H1 (cell line): Measurements from ENCODE around the gene GNAT1. TPM values are rescaled to one million over a fixed set of nuclear protein-coding genes. Genes with fewer than 3 reads are reported as not detected.
A peak's percentile ranks its signal among the peaks of the same experiment; 100 is the strongest.

ENCODE experiments used
- CTCF ChIA-PET: fragments of 300-600 bp; sonication (Branson Sonifier 250); formaldehyde crosslinking; loops from one replicate; lab custom pipeline; 2021; ENCODE audit not compliant: partially characterized antibody; lab: Charles Lee
- POLR2A ChIA-PET: fragments of 300-600 bp; sonication (Branson Sonifier 250); formaldehyde crosslinking; loops from one replicate; lab custom pipeline; 2021; ENCODE audit warnings: inconsistent platforms; ENCODE audit not compliant: partially characterized antibody; lab: Charles Lee
- DNase-seq, 2 experiments: peaks; one replicate each; pipeline versions ENCODE4 v3.0.0 to v3.0.0-alpha.2; 2010 to 2022; ENCODE audit warnings: low spot score in 2 of 2, low read depth in 1 of 2, mixed read lengths in 1 of 2
- FAIRE-seq: peaks from 2 replicates; lab custom pipeline; 2011; peaks lifted over from hg19 to GRCh38; lab: Jason Lieb, UNC
- H2AFZ ChIP-seq: 2 replicates; pipeline ENCODE4 v1.8.1; 2012; ENCODE audit warnings: low read length, inconsistent platforms
- H2AK5ac ChIP-seq: 2 replicates; pipeline ENCODE4 v1.6.1; 2013; ENCODE audit warnings: low read depth, low read length
- H2BK120ac ChIP-seq: replicated peaks from 2 replicates; pipeline ENCODE3; 2013; ENCODE audit warnings: low read depth, low read length, inconsistent platforms
- H2BK12ac ChIP-seq: 2 replicates; pipeline ENCODE4 v1.6.1; 2013; ENCODE audit warnings: low read depth, low read length
- H2BK15ac ChIP-seq: 2 replicates; pipeline ENCODE4 v1.6.1; 2013; ENCODE audit warnings: low read length
- H2BK20ac ChIP-seq: 2 replicates; pipeline ENCODE4 v1.6.1; 2013; ENCODE audit warnings: low read length
- H2BK5ac ChIP-seq: 2 replicates; pipeline ENCODE4 v1.6.1; 2013; ENCODE audit warnings: low read depth, low read length
- H3K14ac ChIP-seq: 2 replicates; pipeline ENCODE4 v1.6.1; 2013; ENCODE audit warnings: inconsistent platforms; ENCODE audit not compliant: insufficient read length
- H3K18ac ChIP-seq: 2 replicates; pipeline ENCODE4 v1.6.1; 2013; ENCODE audit warnings: low read length; ENCODE audit errors: extremely low read depth
- H3K23ac ChIP-seq: 2 replicates; pipeline ENCODE4 v1.6.1; 2013; ENCODE audit warnings: inconsistent platforms; ENCODE audit not compliant: insufficient read length
- H3K23me2 ChIP-seq: 2 replicates; pipeline ENCODE4 v1.6.1; 2013; ENCODE audit warnings: low read depth, low read length
- H3K27ac ChIP-seq: 2 replicates; pipeline ENCODE4 v1.6.1; 2011; ENCODE audit warnings: low read depth, low read length, inconsistent platforms
- H3K27me3 ChIP-seq, 4 experiments: replicated peaks in 1 of 4; 1 replicate in 1 of 4; 2 replicates in 3 of 4; pipeline versions ENCODE4 v1.6.1 to v1.8.1; 2011 to 2013; ENCODE audit warnings: low read length in 3 of 4, mild to moderate bottlenecking in 3 of 4, inconsistent platforms in 2 of 4, mixed read lengths in 2 of 4, moderate library complexity in 1 of 4; ENCODE audit not compliant: control insufficient read depth in 3 of 4, insufficient read depth in 3 of 4; ENCODE audit errors: extremely low read depth in 1 of 4
- H3K36me3 ChIP-seq, 4 experiments: 2 replicates each; pipeline versions ENCODE4 v1.6.1 to v1.8.1; 2011 to 2013; ENCODE audit warnings: mild to moderate bottlenecking in 4 of 4, low read length in 3 of 4, moderate library complexity in 2 of 4, control low read depth in 1 of 4, inconsistent platforms in 1 of 4; ENCODE audit not compliant: insufficient read depth in 4 of 4, control insufficient read depth in 2 of 4
- H3K4ac ChIP-seq: replicated peaks from 2 replicates; pipeline ENCODE3; 2013; ENCODE audit warnings: low read length, low read depth, mixed read lengths, inconsistent platforms; ENCODE audit not compliant: insufficient read length
- H3K4me1 ChIP-seq, 4 experiments: replicated peaks in 1 of 4; 1 replicate in 1 of 4; 2 replicates in 3 of 4; pipeline versions ENCODE4 v1.6.1 to v1.8.1; 2011 to 2013; ENCODE audit warnings: low read length in 3 of 4, inconsistent platforms in 2 of 4, mixed read lengths in 1 of 4; ENCODE audit not compliant: insufficient read depth in 4 of 4, control insufficient read depth in 3 of 4
- H3K4me2 ChIP-seq, 2 experiments: 2 replicates each; pipeline versions ENCODE4 v1.6.1 to v1.8.1; 2011 to 2013; ENCODE audit warnings: low read depth in 2 of 2, low read length in 2 of 2, control low read depth in 1 of 2, inconsistent platforms in 1 of 2, mild to moderate bottlenecking in 1 of 2; ENCODE audit not compliant: insufficient read depth in 1 of 2
- H3K4me3 ChIP-seq, 4 experiments: fragments of 200-600, 300-600 bp in 1 of 4; sonication (generic), shearing (Covaris generic), sonication (Bioruptor Twin) in 1 of 4; 2 replicates each; pipeline versions ENCODE4 v1.5.1 to v1.8.1; 2011 to 2016; ENCODE audit warnings: low read length in 4 of 4, low read depth in 3 of 4, control low read depth in 2 of 4, inconsistent platforms in 2 of 4, mild to moderate bottlenecking in 2 of 4, mixed read lengths in 1 of 4, moderate library complexity in 1 of 4; ENCODE audit not compliant: insufficient read depth in 2 of 4; ENCODE audit errors: extremely low read depth in 1 of 4
- H3K56ac ChIP-seq: replicated peaks from 2 replicates; pipeline ENCODE3; 2013; ENCODE audit warnings: low read depth, mild to moderate bottlenecking, mixed read lengths, low read length, inconsistent platforms; ENCODE audit not compliant: insufficient read length
- H3K79me1 ChIP-seq: 2 replicates; pipeline ENCODE4 v1.6.1; 2013; ENCODE audit warnings: low read depth, low read length, control low read depth
- H3K79me2 ChIP-seq, 2 experiments: 2 replicates each; pipeline versions ENCODE4 v1.6.1 to v1.8.1; 2012 to 2013; ENCODE audit warnings: low read length in 2 of 2, mild to moderate bottlenecking in 2 of 2, inconsistent platforms in 1 of 2; ENCODE audit not compliant: insufficient read depth in 2 of 2, control insufficient read depth in 1 of 2
- H3K9ac ChIP-seq, 4 experiments: replicated peaks in 1 of 4; 1 replicate in 1 of 4; 2 replicates in 3 of 4; pipeline versions ENCODE4 v1.6.1 to v1.8.1; 2011 to 2013; ENCODE audit warnings: low read depth in 3 of 4, low read length in 3 of 4, control low read depth in 2 of 4, mild to moderate bottlenecking in 2 of 4, moderate library complexity in 2 of 4, inconsistent platforms in 1 of 4; ENCODE audit errors: extremely low read depth in 1 of 4
- H3K9me3 ChIP-seq, 2 experiments: 2 replicates each; pipeline versions ENCODE4 v1.6.1 to v1.8.1; 2012 to 2013; ENCODE audit warnings: mild to moderate bottlenecking in 2 of 2, moderate library complexity in 2 of 2, control low read depth in 1 of 2, inconsistent platforms in 1 of 2, low read depth in 1 of 2, low read length in 1 of 2, mixed read lengths in 1 of 2; ENCODE audit not compliant: insufficient read depth in 2 of 2
- H4K20me1 ChIP-seq, 2 experiments: replicated peaks in 1 of 2; 2 replicates each; pipeline versions ENCODE3 to v1.8.1; 2011 to 2013; ENCODE audit warnings: inconsistent platforms in 2 of 2, low read length in 2 of 2, mild to moderate bottlenecking in 1 of 2; ENCODE audit not compliant: insufficient read depth in 2 of 2, control insufficient read depth in 1 of 2
- H4K5ac ChIP-seq: 2 replicates; pipeline ENCODE4 v1.6.1; 2013; ENCODE audit warnings: low read length, low read depth, mixed read lengths, inconsistent platforms; ENCODE audit not compliant: insufficient read length
- H4K8ac ChIP-seq: 2 replicates; pipeline ENCODE4 v1.8.0; 2013; ENCODE audit warnings: mild to moderate bottlenecking, moderate library complexity, low read length, inconsistent platforms; ENCODE audit not compliant: insufficient read depth; ENCODE audit errors: extremely low read depth
- H4K91ac ChIP-seq: replicated peaks from 2 replicates; pipeline ENCODE3; 2013; ENCODE audit warnings: low read length, mixed read lengths, inconsistent platforms; ENCODE audit not compliant: insufficient read length
- CEBPB ChIP-seq: IDR thresholded peaks from 2 replicates; pipeline ENCODE4 v1.6.1; 2012; ENCODE audit warnings: low read depth, low read length
- GABPA ChIP-seq: IDR thresholded peaks from 2 replicates; pipeline ENCODE4 v1.6.1; 2011; ENCODE audit warnings: mild to moderate bottlenecking, low read length, moderate library complexity, borderline replicate concordance; ENCODE audit not compliant: insufficient read depth
- HDAC2 ChIP-seq, 2 experiments: fragments of 300-600 bp in 1 of 2; sonication (generic) in 1 of 2; IDR thresholded peaks; 2 replicates each; pipeline ENCODE4 v1.6.1; 2011 to 2012; ENCODE audit warnings: low read depth in 2 of 2, low read length in 2 of 2, mild to moderate bottlenecking in 2 of 2, moderate library complexity in 2 of 2, borderline replicate concordance in 1 of 2, inconsistent platforms in 1 of 2
- JUN ChIP-seq: IDR thresholded peaks from 2 replicates; pipeline ENCODE4 v1.6.1; 2011; ENCODE audit warnings: low read depth, mild to moderate bottlenecking, improper control_type of control experiment, low read length
- KDM1A ChIP-seq: fragments of 200-600, 300-600 bp; sonication (generic); IDR thresholded peaks from 2 replicates; pipeline ENCODE4 v1.7.1; 2016; ENCODE audit warnings: mild to moderate bottlenecking, low read length, borderline replicate concordance
- NANOG ChIP-seq: IDR thresholded peaks from 2 replicates; pipeline ENCODE4 v1.6.1; 2011; ENCODE audit warnings: low read length, low read depth, mild to moderate bottlenecking, inconsistent platforms; ENCODE audit not compliant: insufficient read depth, poor library complexity, severe bottlenecking
- SUZ12 ChIP-seq: fragments of 200-600 bp; sonication (generic); IDR thresholded peaks from 2 replicates; pipeline ENCODE4 v1.6.1; 2012; ENCODE audit warnings: mild to moderate bottlenecking, inconsistent platforms, low read length, moderate library complexity, mixed read lengths
- ZNF274 ChIP-seq: IDR thresholded peaks from 2 replicates; pipeline ENCODE4 v1.7.0; 2012; ENCODE audit warnings: low read length, borderline replicate concordance; ENCODE audit errors: extremely low read depth
- WGBS, 2 experiments: shearing (Covaris generic) in 1 of 2; methylation state at CpG; one replicate each; pipeline versions ENCODE4 v1.1.6 to v1.1.7; 2013 to 2015; ENCODE audit warnings: low lambda C conversion rate in 2 of 2, mixed read lengths in 2 of 2, inconsistent platforms in 1 of 2, low coverage in 1 of 2, missing lambda C conversion rate in 1 of 2; ENCODE audit not compliant: insufficient replicate concordance in 2 of 2, insufficient coverage in 1 of 2, insufficient read length in 1 of 2; ENCODE audit errors: extremely low coverage in 1 of 2, missing lambda C conversion rate in 1 of 2; 5-methylcytosine and 5-hydroxymethylcytosine counted together
- polyA plus RNA-seq, 7 experiments: library from polyadenylated mRNA; depleted of rRNA in 3 of 7; stranded (reverse) in 5 of 7; unstranded in 2 of 7; fragments of >200 nt in 5 of 7; fragments of 200-250 nt in 2 of 7; gene quantifications; 1 replicate in 5 of 7; 2 replicates in 1 of 7; 4 replicates in 1 of 7; pipeline versions ENCODE4 v1.2.1 to v1.2.3, GENCODE V29; 2011 to 2013; ENCODE audit warnings: missing spikeins in 2 of 7, mixed read lengths in 2 of 7
- total RNA-seq: library from RNA; stranded (reverse); fragmentation: NEBNext Ultra II Directional; extraction: Animal tissue kit (Norgen Biotek cat#: 25700); gene quantifications from 2 replicates; pipeline ENCODE4 v1.2.1, GENCODE V29; 2021
- TF ChIP-seq, protein P1 (sequence below), 3 experiments: IDR thresholded peaks; 1 replicate in 2 of 3; 2 replicates in 1 of 3; pipeline versions ENCODE4 v1.5.1 to v1.6.1; 2011; ENCODE audit warnings: low read length in 3 of 3, mild to moderate bottlenecking in 3 of 3, inconsistent platforms in 2 of 3, low read depth in 1 of 3, moderate library complexity in 1 of 3; ENCODE audit not compliant: insufficient read depth in 1 of 3; ENCODE audit errors: control extremely low read depth in 1 of 3

GNAT1 gene
- total and polyA plus RNA-seq, 2 of the 8 experiments (the other 6 are each of a cell fraction or from before 2014, with no cell fraction given) = 0.08 TPM; not detected in 1

DNA sequence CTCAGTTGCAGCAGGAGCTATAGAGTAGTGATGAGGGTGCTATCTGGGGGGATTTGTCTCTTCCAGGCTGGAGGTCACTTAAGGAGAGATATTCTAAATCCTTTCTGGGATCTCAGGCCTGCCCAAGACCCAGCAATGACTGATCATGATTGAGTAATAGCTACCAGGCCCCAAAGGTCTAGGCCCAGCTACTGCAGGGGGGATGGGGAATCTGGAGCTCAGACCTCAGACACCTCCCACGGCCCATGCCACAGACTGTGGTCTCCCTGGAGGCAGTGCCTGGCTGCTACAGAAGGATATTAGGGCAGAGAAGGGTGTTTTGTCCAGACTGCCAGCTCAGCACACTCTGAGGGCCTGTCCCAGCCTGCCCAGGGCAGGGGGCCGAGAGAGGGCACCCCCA, 20.5 kb downstream of the GNAT1 start:
- no peak for DNase-seq
- ChIA-PET POLR2A (interaction anchor here (1.3 to 4.3 kb wide), 4 partner anchors 9 to 16 kb away, joined by 4 to 20 read pairs (median 8); no protein-coding TSS in a partner anchor), CTCF (interaction anchor here (0.5 to 48.1 kb wide), 10 partner anchors 6 to 223 kb away, joined by 3 to 2149 read pairs (median 12); partner anchors contain the start of genes GNAI2, GNAT1, LSMEM2 and SEMA3B)
- H3K23ac ChIP-seq = no peak overlapping the region
- H2AFZ ChIP-seq = no peak overlapping the region
- peak overlapping the region; percentile 75; the same call in 1 of the 2 replicates for H2BK12ac ChIP-seq
- no peak overlapping the region for H2BK120ac ChIP-seq
- H3K9me3 ChIP-seq = no peaks in the 10 kb centered on the region
- no peak overlapping the region for H3K9ac ChIP-seq
- H2BK5ac ChIP-seq = peak overlapping the region; percentile 60
- 0 out of 2 replicates have a peak overlapping the region, but pooled peaks have one; percentile 88 for H2BK15ac ChIP-seq
- H4K20me1 ChIP-seq = no peaks in the 10 kb centered on the region
- no peaks in the 10 kb centered on the region for H3K36me3 ChIP-seq
- H3K79me1 ChIP-seq = no peaks in the 10 kb centered on the region
- no peak overlapping the region for H4K5ac ChIP-seq
- no peak overlapping the region for H3K14ac ChIP-seq
- H3K4me1 ChIP-seq = peaks cover 0 to 23% (median 10%) of the 10 kb centered on the region in 4 experiments; a peak in 5 of 7 replicates
- no peak overlapping the region for H3K4me2 ChIP-seq
- no peak overlapping the region; the same call in 1 of the 2 replicates for H3K18ac ChIP-seq
- no peaks in the 10 kb centered on the region for H3K79me2 ChIP-seq
- H3K4me3 ChIP-seq = no peak overlapping the region
- no peak overlapping the region for H2BK20ac ChIP-seq
- no peak overlapping the region for H3K4ac ChIP-seq
- peak overlapping the region; percentile 63; the same call in 1 of the 2 replicates for H4K8ac ChIP-seq
- no peak overlapping the region for H3K56ac ChIP-seq
- no peak overlapping the region for H2AK5ac ChIP-seq
- peaks cover 0 to 5% (median under 1%) of the 10 kb centered on the region in 4 experiments; a peak in 4 of 7 replicates for H3K27me3 ChIP-seq
- WGBS, 2 experiments = 93% methylated on average over 2 of the region's 2 CpGs; no CpG with 5 or more reads in 1 of the 2 experiments
- no peak overlapping the region for H3K27ac ChIP-seq
- no peak overlapping the region for H4K91ac ChIP-seq
- no peaks in the 10 kb centered on the region for H3K23me2 ChIP-seq
- no peak for FAIRE-seq
- TF ChIP-seq HDAC2 (IDR thresholded peaks at IDR 0.05; ENCODE audit: borderline replicate concordance in 1 of 2, low read depth in 2 of 2, low read length in 2 of 2) (no peak), KDM1A (no peak), GABPA (no peak), JUN (no peak), ZNF274 (no peak), NANOG (no peak), SUZ12 (no peak), CEBPB (no peak)
- TF ChIP-seq, protein P1, sequence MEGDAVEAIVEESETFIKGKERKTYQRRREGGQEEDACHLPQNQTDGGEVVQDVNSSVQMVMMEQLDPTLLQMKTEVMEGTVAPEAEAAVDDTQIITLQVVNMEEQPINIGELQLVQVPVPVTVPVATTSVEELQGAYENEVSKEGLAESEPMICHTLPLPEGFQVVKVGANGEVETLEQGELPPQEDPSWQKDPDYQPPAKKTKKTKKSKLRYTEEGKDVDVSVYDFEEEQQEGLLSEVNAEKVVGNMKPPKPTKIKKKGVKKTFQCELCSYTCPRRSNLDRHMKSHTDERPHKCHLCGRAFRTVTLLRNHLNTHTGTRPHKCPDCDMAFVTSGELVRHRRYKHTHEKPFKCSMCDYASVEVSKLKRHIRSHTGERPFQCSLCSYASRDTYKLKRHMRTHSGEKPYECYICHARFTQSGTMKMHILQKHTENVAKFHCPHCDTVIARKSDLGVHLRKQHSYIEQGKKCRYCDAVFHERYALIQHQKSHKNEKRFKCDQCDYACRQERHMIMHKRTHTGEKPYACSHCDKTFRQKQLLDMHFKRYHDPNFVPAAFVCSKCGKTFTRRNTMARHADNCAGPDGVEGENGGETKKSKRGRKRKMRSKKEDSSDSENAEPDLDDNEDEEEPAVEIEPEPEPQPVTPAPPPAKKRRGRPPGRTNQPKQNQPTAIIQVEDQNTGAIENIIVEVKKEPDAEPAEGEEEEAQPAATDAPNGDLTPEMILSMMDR (IDR thresholded peaks at IDR 0.05; ENCODE audit: control extremely low read depth in 1 of 3, insufficient read depth in 1 of 3, low read depth in 1 of 3, low read length in 3 of 3) = no peak
